EL (cell line): ENCODE data around the gene TMEM209.
"Not testable (repeated sequence)": the region's sequence is repeated elsewhere in the genome, so short reads cannot be mapped to it uniquely, and the experiment has no call there.

Source experiments
- DNase-seq: peaks from one replicate; pipeline ENCODE4 v3.0.0-alpha.2; 2016

The TMEM209 gene

DNA sequence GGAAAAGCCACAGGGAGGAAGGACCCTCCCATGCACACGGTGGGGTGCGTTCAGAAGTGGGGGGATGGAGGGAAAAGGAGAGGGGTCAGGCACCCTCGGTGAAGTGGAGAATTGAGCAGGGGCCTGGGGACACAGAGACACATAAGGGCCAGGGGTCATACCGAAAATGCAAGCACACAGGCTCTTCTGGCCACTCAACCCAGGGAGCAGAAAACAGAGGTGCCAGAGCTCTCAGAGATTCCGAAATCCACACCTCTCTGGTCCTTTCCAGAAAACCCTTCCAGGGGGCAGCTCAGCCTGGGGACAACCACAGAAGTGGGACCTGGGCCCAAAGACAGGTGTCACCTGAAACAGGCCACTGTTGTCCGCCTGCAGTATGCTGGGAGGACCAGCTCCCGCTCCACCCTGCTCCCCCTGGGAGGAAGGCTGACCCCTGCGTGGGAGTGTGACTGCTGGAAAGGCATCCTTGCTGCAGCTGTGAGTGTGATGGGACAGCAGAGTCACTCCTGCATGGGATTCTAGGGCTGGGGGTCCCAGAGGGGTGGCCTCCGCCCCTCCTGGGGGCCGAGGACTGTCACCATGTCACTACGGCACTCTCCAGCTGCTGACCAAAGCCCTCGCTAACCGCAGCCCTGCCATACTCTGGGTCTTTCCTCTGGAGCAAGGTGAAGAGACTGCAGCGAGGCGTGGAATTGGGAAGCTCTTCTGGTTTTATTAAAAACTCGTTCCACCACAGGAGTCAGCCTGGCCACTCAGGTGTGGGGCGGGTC is 63.1 kb downstream of the TMEM209 start:
- no peak for DNase-seq

DNA sequence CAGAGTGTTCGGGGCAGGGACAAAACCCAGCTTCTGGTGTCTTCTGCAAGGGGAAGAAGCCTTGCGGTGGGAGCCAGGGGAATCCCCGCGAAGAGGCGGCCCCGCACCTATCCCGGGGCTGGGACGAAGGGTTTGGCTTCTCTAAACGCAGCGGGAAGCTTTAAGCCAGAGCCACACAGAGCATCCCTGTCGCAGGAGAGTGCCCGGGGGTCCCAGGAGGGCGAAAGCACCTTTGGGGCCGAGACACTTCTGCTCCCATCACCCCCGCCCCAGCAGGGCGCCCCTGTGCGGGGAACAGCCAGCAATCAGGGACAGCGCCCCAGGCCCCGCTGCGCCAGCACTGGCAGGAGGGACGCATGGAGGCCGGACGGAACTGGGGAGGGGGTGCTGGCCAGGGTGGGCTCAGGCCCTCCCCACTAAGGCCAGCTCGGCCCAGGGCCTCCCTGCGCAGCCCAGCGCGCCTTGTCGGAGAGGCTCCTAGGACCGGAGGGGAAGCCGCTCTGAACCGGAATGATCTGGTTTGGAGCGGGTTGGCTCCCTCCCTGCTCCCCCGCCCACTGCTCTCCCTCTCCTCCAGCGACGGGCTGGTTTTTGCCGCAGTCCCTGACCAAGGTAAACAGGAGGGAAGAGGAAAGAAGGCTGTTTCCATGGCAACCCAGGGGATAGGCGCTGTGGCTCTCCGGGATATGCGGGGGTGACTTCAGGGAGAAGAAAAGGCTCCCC is 63.9 kb downstream of the TMEM209 start:
- DNase-seq = no peak

DNA sequence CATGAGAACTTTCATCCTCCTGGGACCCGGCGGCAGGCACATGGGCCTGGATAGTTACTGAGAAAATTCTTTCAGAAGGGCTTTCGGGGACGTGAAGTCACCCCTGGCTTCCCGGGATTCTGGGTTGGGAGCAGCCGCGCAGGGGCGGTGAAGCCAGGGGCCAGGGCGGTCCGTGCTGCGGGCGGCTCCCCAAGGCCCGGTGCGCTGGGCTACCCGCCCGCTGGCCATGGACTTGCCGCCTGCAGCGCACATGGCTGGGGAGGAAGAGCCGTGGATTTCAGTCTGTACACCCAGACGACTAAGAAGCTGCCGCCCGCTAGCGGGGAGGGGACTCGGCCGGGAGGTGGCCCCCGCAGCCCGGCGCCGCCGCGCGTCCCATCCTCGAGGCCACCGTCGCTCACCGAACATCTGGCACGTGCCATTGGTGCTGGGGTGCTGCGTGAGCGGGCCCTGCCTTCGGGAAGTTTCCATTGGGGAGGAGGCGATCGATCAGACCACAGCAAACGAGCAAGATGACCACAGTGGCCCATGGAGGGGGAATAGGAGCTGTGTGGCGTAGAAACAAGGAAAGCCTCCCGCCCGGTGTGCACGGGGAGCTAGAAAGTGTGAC is 64.5 kb downstream of the TMEM209 start:
- no peak for DNase-seq

DNA sequence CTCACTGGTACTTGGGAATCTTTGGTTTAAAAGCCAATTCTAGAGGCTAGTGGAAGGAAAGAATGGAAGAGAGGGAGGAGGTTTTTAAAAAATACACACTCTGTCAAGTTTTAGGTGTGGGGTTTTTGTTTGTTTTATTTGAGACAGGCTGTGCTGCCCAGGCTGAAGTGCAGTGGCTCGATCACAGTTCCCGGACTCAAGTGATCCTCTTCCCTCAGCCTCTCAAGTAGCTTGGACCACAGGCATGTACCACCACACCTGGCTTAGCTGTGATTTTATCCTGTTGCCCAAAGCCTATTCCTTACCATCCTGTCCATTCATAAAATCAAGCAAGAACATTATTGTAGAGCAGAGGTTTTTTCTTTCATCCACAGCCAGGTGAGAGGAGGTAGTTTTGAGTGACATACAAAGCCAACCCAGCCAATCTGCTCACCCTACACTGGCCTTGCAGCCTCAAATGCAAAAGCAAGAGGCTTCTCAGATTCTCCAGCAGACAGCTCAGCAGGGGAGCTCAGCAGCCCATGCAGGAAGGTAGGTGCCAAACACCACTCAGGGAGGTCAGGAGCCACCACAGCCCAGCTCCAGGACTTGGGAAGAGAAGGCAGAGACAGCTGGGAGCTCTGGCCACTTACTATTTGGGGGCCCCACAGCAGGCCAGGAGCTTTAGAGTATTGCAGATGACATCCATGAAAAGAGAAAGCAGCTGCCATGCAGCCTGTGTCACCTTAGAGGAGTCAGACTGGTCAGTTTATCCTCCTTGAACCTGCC is 65.8 kb downstream of the TMEM209 start:
- no peak for DNase-seq

DNA sequence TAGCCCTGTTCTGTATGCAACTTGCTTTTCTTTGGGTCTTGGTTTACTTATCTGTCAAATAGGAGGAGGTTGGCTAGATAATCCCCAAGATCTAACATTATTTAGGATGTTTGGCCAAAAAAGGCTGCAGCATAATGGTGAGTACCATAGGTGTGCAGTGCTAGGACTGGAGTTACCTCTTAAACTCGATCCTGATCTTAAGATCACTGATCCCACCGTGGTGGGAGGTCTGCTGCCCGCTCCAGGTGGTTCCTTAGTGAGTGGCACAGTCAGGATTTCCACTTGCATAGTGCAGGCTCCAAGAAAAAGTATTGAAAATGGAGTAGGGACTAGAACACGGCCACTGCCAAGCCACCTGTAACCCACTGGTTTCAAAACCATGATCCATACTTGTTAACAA is 68.0 kb downstream of the TMEM209 start:
- DNase-seq = no peak

DNA sequence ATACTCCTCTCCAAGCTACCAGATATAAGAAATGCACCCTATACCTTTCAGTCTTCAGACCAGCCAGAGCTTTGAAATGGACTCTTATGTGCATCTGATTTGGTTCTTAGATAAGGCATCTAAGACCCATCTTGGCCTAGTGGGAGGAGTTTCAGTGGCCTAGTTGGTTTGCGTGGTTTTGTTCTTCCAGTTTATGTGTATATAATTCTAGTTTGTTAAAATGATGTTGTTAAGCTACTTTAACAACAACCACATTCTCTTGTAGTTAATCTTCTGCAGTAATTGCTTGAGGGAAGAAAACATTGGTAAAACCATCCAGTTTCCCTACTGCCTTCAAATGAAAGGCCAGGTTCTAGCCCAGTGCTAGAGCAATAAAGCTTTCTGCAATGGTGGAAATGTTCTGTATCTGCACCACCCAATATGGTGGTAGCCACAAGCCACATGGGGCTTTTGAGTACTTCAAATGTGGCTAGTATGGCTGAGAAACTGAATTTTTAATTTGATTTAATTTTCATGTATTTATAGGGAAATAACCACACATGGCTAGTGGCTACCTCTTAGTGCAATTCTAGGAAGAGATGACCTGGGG is 68.5 kb downstream of the TMEM209 start:
- no peak for DNase-seq

DNA sequence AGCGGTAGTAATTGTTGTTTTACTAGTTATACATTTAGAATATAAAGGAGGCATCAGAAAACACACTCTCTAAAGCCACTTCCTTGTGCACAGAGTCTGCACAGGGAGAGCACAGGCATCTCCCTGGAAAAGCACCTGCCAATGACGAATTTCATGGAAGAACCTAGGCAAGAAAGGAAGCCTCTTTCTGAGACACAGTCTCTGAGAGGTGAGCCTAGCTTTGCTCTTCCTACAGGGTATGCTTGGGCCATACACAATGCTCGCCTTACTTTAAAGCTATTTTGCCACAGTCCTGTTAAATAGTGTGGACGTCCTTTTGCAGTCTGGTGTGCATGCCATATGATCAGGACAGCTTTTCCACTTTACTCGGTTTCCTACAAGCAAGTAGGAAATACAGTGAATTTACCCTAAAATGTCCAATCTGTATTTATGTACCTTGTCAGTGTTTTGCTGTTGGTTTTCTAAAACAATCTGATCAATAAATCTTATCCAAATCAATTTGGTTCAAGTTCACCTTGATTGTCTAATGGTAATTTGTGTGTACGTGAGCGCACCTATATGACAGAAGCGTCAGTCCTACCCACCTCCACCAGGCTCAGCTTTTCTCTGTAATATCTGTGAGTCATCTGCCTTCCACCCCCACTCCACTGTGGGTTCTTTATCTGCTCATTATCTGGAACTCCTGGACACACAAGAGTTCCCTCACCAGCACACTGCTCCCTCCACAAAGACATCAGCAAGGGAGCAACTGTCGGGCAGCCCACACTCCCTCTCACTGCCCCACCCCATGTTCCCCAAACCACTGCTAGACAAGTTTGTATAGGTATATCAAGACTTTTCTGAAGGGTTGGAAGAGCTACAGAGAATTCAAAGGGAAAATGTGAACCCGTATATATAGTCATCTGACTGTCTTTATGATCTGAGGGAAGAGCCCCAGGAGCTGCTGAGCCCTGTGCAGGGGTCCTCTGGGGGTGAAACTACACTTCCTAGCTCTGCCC is 69.7 kb downstream of the TMEM209 start:
- peak; percentile 34 for DNase-seq

DNA sequence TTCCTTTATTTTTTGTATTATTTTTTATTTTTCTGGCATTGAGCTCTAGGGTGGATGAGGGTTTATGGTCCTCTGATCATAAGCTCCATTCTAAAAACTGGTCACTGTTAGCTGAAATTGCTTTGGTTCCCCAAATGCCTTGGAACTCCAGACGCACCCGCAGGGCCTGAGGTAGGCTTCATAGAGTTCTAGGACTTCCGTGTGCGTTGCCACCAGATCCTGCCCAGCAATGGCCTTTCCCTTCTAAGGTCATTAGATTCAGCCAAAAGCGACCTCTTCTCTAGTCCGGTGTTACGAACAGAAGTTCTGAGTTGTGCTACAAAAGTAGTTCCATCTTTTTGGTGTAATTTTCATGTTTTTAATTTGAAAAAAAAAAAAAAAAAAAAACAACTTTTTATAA is 70.5 kb downstream of the TMEM209 start:
- no peak for DNase-seq

DNA sequence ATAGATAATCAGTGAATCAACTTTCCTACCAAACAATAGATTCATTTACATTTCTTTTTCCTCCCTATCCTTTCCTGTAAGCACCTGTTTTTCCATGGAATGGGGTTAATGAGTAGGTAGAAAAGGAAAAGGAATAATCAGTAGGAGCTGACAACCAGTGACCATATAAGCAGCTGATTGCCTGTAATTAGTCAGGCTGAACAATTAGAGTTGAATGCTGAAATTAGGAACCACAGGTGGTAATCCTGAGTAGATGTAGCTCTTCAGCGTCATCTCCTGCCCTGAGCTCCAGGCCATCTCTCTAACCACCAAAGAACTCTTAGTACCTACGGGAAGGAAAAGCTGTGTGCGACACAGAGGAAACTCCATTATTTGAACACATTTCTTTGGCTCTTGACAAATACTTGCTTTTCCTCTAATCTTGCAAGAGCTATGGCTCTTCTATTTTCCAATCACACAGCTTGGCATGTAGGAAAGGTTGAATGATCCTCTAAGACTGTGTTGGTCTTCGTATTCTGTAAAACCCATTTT is 71.0 kb downstream of the TMEM209 start:
- no peak for DNase-seq

DNA sequence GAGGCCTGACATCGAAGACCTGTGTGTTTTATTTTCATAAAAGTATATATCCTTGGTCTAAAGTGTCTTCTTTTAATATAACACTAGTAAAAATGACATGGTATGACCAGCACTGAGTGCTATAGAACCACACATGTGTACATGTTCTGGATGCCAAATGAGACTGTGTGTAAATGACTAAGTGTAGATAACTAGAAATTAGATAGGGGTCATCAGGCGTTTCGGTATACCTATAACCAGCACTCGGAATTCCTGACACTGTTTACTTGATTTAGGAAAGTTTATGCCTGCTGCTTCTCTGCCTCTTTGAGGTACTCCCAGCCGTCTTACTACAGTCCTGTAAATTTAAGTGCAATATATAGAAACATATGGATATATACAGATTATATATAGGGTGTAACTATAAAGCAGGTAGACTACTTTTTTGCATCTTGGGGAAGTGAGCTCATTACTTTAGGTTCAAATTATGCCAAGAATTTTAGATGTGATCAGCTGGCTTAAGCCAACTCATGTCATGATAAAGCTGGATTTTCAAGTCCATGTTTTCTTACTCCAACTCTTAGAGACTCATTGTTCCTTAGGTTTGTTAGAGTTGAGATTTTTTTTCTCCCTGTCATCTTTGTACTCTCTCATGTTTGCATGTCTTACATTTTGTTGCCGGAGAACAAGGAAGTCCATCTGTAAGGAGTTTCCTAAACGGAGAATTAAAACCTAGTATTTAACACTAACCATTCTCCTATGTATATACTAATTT is 72.0 kb downstream of the TMEM209 start:
- DNase-seq = no peak

DNA sequence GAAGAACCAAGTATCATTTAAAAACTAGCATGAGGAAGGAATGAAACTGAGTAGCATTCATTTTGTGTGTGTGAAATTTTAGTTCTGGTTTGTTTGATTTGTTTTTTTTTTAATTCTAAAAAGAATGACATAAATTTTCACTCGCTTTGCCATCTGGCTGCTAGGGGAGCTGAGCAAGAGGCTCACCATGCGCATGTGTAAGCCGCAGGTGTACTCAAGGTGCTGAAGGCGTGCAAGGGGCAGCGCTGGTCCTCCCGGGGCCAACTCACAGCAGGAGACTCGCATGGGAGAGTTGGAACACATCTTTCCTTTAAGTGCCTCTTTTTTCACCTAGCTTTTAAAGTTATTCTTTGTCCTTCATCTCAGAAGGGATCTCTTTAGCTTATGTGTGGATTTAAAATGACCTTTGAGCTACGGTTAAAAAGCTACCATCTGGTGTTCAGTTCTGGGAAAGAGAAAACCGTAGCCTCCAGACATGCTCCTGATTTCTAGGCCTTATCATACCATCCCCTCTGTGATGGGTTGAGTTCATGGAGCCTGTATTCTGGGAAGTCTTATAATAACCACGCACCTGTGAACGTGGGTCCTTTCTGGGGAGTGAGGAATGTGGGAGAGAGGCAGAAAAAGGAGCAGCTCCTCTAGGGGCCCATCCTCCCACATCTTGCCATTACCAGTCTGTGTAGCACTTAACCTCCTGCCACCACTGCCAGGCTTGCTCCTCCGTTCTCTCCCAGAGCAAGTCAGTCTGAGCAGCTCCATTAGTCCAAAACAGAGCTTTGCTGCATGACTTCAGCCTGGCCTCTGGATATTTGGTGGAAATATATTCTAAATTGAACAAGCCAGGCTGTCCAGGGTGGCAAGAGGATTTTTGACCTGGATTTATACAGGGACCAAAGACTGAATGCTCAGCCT is 73.0 kb downstream of the TMEM209 start:
- no peak for DNase-seq

DNA sequence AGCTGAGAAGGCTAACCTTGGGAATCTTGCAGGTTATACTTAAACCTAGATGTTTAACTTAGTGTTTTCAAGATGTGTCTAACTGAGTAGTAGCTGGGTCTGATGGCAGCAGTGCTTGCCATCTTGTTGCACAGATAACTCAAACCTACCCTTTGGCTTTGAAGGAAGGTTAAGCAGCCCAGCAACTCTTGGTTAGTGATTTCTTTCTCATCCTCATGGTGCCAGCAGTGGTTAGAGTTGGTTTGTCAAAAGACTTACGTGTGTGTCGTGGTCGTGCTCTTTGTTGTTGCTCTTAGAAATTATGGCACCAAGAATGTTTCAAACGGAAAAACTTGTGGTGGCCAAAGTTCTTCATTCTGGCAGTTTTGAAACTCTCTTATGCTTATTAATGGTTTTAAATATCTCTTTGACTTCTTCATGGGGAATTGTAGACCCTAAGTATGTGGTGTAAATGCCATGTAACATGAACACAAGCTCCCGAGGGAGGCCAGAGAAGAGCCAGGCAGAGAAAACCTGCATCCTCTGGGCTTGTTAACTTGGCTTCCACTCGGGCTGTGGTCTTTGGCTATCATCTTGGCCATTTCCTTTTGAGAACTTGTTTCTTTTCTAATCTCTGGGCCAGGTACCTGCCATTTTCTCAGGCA is 73.9 kb downstream of the TMEM209 start:
- DNase-seq = no peak

DNA sequence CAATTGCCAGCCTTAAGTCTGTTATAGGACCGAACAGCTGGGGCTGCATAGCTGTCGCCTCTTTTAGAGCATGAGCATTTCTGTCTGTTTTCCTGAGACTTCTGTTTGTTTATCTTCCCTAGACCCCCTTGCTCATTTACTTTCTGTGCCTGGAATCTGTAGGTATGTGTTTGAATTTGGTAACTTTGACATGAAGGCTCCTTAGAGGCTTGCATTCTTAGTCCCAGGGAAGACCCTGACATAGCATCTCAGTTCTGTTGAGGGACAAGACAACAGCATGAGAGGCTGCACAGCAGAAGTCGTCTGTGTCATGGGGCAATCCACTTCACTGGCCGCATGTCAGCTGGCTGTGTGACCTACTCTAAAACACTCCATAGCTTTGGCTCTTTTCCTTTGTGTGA is 76.2 kb downstream of the TMEM209 start:
- DNase-seq = no peak

DNA sequence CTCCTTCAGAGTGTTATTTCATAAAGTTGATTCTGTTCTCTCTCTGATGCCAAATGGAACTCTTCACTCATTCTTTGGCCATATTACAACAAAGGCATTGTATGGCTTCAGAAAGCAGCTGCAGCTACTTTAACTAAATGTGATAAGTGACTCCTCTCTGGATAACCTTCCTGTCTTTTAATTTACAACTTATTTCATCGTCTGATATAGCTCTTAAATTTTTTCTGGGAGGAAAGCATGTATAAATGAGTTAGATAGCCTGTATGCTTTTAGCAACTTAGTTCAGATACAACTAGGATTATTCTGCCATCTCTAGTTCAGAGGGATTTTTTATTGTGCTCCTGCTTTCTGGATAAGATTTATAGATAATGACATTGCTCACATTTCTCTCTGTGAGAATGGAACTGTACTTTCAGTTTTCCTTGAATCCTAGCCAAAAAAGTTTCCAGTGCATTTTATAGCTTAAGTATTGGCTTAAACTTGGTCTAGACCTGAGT is 77.3 kb downstream of the TMEM209 start:
- DNase-seq = peak; percentile 40

DNA sequence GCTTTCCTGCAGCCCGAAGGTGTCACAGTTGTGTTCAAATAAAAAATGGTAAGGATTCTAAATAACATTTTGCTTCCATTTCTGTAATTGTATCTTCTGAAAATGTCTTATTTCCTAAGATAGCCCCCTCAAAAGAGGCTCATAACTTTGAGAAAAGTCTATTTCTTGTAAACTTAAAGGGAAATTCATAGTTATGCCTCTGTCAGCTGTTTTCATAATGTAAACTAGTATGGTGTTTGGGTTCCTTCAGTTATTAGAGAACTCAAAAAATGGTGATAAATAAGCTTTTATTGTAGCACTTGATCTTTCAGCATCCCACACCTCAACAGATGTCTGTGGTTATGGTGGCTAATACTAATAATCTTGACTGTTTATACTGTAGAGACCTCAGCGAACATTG is 77.8 kb downstream of the TMEM209 start:
- no peak for DNase-seq

DNA sequence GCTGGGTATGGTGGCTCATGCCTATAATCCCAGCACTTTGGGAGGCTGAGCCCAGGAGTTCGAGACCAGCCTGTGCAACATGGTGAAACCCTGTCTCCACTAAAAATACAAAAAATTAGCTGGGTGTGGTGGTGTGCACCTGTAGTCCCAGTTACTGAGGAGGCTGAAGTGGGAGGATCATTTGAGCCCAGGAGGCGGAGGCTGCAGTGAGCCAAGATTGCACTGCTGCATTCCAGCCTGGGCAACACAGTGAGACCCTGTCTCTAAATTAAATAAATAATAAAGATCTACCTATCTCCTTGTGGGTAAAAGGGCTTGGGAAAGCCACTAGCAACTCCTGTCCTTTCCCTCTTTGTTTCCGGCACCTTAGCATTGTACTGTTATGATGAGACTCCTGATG is 78.4 kb downstream of the TMEM209 start:
- DNase-seq = not testable (repeated sequence)

DNA sequence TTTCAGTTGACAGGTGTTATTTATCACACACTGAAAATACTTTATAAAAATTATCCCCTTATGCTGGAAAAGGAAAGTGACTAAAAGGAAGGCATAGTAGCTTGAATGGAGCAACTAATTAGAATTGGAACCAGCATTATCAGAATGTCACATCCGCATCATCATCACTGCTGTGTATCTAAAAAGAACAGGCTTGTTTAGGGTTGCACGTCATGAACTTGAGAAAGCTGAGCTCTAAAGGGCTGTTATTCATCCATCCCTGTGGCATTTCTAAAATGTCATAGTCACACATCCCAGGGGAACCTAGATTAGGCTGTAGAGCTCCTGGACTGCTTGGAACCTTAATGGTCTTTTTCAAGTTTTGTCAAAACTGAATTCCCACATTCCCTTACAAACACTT is 80.5 kb downstream of the TMEM209 start:
- DNase-seq = no peak

DNA sequence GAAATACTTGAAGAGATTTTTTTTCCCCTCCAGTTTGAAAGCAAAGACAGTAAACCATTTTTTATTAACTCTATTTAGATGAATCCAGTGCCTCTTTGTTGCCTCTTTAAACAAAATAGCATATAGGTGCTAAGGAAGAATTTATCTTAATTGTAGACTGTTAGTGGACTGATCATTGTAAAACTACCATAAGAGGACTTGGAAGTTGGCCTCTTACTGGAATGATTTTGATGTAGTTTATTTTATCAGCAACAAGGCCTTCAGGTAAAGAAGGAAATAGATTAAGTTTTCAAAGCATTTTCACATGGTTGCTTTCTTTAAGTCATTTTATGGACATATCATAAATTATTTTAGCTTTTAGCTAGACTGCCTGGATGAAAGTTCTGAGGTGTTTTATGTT is 81.7 kb downstream of the TMEM209 start:
- no peak for DNase-seq

DNA sequence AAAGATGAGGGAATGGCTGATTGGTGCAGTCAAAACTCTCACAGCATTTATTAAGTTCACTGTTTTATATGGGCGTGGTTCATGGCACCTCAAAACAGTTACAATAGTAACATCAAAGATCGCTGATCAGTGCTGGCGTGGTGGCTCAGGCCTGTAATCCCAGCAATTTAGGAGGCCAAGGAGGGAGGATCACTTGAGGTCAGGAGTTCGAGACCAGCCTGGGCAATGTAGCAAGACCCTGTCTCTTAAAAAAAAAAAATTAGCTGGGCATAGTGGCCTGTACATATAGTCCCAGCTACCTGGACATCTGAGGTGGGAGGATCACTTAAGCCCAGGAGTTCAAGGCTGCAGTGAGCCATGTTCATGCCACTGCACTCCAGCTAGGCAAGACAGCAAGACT is 86.4 kb downstream of the TMEM209 start:
- DNase-seq = no peak
